ENCODE measurements around the gene AGPAT3. TPM values are rescaled to one million over a fixed set of nuclear protein-coding genes. Genes with fewer than 3 reads are reported as not detected.

The AGPAT3 gene
- total and polyA plus RNA-seq, 2 donors (not counting 1 experiment from before 2014, with no cell fraction given): 29.4 to 44.9 TPM

GRCh38 chr21:43881935-43882334 lies 16.9 kb downstream of the AGPAT3 start:
- H3K4me3 ChIP-seq (replicated peaks in 1 of 4; ENCODE audit: control extremely low read depth in 1 of 4, insufficient read depth in 1 of 4, low read depth in 3 of 4, low read length in 4 of 4): no peak overlapping the region
- H2AFZ ChIP-seq (ENCODE audit: low read length): no peak overlapping the region
- no peak for DNase-seq (ENCODE audit: low read depth in 2 of 2)
- H4K20me1 ChIP-seq (ENCODE audit: control insufficient read depth, extremely low read depth, insufficient read depth, low read length): no peaks in the 10 kb centered on the region
- peaks cover 3% of the 10 kb centered on the region for H3K4me1 ChIP-seq (ENCODE audit: control insufficient read depth, extremely low read depth, insufficient read depth, low read length)
- no peaks in the 10 kb centered on the region for H3K9me3 ChIP-seq (ENCODE audit: control insufficient read depth, insufficient read depth, low read depth, low read length)
- H3K4me2 ChIP-seq (ENCODE audit: extremely low read depth, insufficient read depth, low read length): no peak overlapping the region
- no peak overlapping the region for H3K9ac ChIP-seq (ENCODE audit: insufficient read depth, low read length)
- H3K27ac ChIP-seq (ENCODE audit: insufficient read depth, low read length): no peak overlapping the region
- no peak for TF ChIP-seq CTCF (conservative IDR thresholded peaks at IDR 0.05 in 1 of 2, IDR thresholded peaks at IDR 0.05 in 1 of 2; ENCODE audit: low read depth in 1 of 2, low read length in 2 of 2)
- TF ChIP-seq EZH2 (IDR thresholded peaks at IDR 0.05; ENCODE audit: low read length, missing control alignments): no peak
- H3K79me2 ChIP-seq (ENCODE audit: control insufficient read depth, insufficient read depth, low read length): peaks cover 25% of the 10 kb centered on the region
- H3K27me3 ChIP-seq (ENCODE audit: control insufficient read depth, insufficient read depth, low read length): no peaks in the 10 kb centered on the region
- no peaks in the 10 kb centered on the region for H3K36me3 ChIP-seq (ENCODE audit: control insufficient read depth, insufficient read depth, low read length)

GRCh38 chr21:43882952-43883545 lies 18.0 kb downstream of the AGPAT3 start:
- no peaks in the 10 kb centered on the region for H4K20me1 ChIP-seq (ENCODE audit: control insufficient read depth, extremely low read depth, insufficient read depth, low read length)
- no peak overlapping the region for H3K4me3 ChIP-seq (replicated peaks in 1 of 4; ENCODE audit: control extremely low read depth in 1 of 4, insufficient read depth in 1 of 4, low read depth in 3 of 4, low read length in 4 of 4)
- no peak for DNase-seq (ENCODE audit: low read depth in 2 of 2)
- no peaks in the 10 kb centered on the region for H3K36me3 ChIP-seq (ENCODE audit: control insufficient read depth, insufficient read depth, low read length)
- no peaks in the 10 kb centered on the region for H3K9me3 ChIP-seq (ENCODE audit: control insufficient read depth, insufficient read depth, low read depth, low read length)
- H3K9ac ChIP-seq (ENCODE audit: insufficient read depth, low read length): no peak overlapping the region
- peaks cover 26% of the 10 kb centered on the region for H3K79me2 ChIP-seq (ENCODE audit: control insufficient read depth, insufficient read depth, low read length)
- H2AFZ ChIP-seq (ENCODE audit: low read length): no peak overlapping the region
- H3K4me1 ChIP-seq (ENCODE audit: control insufficient read depth, extremely low read depth, insufficient read depth, low read length): peaks cover 3% of the 10 kb centered on the region
- TF ChIP-seq EZH2 (IDR thresholded peaks at IDR 0.05; ENCODE audit: low read length, missing control alignments): no peak
- TF ChIP-seq CTCF (conservative IDR thresholded peaks at IDR 0.05 in 1 of 2, IDR thresholded peaks at IDR 0.05 in 1 of 2; ENCODE audit: low read depth in 1 of 2, low read length in 2 of 2): no peak
- H3K4me2 ChIP-seq (ENCODE audit: extremely low read depth, insufficient read depth, low read length): no peak overlapping the region
- no peak overlapping the region for H3K27ac ChIP-seq (ENCODE audit: insufficient read depth, low read length)
- no peaks in the 10 kb centered on the region for H3K27me3 ChIP-seq (ENCODE audit: control insufficient read depth, insufficient read depth, low read length)

- Histone ChIP-seq H3K79me2 (ENCODE audit: control insufficient read depth, insufficient read depth, low read length) (peaks cover 26% of the 10 kb centered on the region), H3K27me3 (ENCODE audit: control insufficient read depth, insufficient read depth, low read length) (no peaks in the 10 kb centered on the region), H3K9me3 (ENCODE audit: control insufficient read depth, insufficient read depth, low read depth, low read length) (no peaks in the 10 kb centered on the region), H4K20me1 (ENCODE audit: control insufficient read depth, extremely low read depth, insufficient read depth, low read length) (no peaks in the 10 kb centered on the region), H3K4me3 (replicated peaks in 1 of 4; ENCODE audit: control extremely low read depth in 1 of 4, insufficient read depth in 1 of 4, low read depth in 3 of 4, low read length in 4 of 4) (no peak overlapping the region), H3K4me1 (ENCODE audit: control insufficient read depth, extremely low read depth, insufficient read depth, low read length) (peaks cover 3% of the 10 kb centered on the region), H2AFZ (ENCODE audit: low read length) (no peak overlapping the region), H3K27ac (ENCODE audit: insufficient read depth, low read length) (no peak overlapping the region), H3K4me2 (ENCODE audit: extremely low read depth, insufficient read depth, low read length) (no peak overlapping the region), H3K9ac (ENCODE audit: insufficient read depth, low read length) (no peak overlapping the region), H3K36me3 (ENCODE audit: control insufficient read depth, insufficient read depth, low read length) (no peaks in the 10 kb centered on the region)
- TF ChIP-seq CTCF (conservative IDR thresholded peaks at IDR 0.05 in 1 of 2, IDR thresholded peaks at IDR 0.05 in 1 of 2; ENCODE audit: low read depth in 1 of 2, low read length in 2 of 2) (no peak), EZH2 (IDR thresholded peaks at IDR 0.05; ENCODE audit: low read length, missing control alignments) (no peak)
- peak in 1 of 2 donors; percentile 48 for DNase-seq (ENCODE audit: low read depth in 2 of 2)
These were observed 19.2 kb downstream of the AGPAT3 start for GRCh38 chr21:43884012-43884860.
